GM12801 (cell line): Measurements from ENCODE around the gene MMP23B.

ENCODE experiments used
- TF ChIP-seq, protein P1 (sequence below): IDR thresholded peaks from one replicate; pipeline ENCODE4 v1.5.1; 2011; ENCODE audit warnings: control low read depth; ENCODE audit not compliant: insufficient read length; ENCODE audit errors: extremely low read depth

MMP23B gene

DNA sequence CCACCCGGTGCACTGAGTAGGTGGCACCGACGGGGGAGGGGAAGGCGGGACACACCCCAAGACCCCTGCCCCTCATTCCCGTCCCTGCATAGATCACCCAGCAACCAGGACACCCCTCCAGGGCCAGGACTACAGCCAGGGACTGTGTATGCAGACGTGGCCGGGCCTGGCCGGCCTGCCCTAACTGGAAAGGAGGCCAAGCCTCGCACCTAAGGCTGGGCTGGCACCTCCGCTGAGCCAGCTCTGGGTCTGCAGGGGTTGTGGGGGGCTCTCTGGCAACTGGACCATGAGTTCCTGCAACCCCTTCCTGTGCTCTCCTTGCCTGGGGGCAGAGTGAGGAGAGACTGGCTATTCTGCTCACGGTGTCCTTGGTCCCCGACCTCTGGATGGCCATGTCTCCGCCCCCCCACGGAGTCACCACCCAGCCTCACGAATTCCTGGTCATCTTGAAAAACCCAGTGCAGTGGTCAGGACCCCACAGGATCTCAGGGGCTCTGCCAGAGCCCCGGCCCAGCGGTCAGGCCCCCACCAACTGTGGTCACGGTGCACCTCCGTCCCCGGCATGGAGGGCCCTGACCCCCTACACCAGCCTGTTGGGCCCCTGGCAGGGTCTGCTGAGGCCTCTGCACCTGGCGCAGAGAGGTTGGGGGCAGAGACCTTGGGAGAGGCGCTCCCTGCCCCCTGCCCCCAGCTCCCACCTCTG is 31.0 kb upstream of the MMP23B start:
- TF ChIP-seq, protein P1, sequence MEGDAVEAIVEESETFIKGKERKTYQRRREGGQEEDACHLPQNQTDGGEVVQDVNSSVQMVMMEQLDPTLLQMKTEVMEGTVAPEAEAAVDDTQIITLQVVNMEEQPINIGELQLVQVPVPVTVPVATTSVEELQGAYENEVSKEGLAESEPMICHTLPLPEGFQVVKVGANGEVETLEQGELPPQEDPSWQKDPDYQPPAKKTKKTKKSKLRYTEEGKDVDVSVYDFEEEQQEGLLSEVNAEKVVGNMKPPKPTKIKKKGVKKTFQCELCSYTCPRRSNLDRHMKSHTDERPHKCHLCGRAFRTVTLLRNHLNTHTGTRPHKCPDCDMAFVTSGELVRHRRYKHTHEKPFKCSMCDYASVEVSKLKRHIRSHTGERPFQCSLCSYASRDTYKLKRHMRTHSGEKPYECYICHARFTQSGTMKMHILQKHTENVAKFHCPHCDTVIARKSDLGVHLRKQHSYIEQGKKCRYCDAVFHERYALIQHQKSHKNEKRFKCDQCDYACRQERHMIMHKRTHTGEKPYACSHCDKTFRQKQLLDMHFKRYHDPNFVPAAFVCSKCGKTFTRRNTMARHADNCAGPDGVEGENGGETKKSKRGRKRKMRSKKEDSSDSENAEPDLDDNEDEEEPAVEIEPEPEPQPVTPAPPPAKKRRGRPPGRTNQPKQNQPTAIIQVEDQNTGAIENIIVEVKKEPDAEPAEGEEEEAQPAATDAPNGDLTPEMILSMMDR = no peak

DNA sequence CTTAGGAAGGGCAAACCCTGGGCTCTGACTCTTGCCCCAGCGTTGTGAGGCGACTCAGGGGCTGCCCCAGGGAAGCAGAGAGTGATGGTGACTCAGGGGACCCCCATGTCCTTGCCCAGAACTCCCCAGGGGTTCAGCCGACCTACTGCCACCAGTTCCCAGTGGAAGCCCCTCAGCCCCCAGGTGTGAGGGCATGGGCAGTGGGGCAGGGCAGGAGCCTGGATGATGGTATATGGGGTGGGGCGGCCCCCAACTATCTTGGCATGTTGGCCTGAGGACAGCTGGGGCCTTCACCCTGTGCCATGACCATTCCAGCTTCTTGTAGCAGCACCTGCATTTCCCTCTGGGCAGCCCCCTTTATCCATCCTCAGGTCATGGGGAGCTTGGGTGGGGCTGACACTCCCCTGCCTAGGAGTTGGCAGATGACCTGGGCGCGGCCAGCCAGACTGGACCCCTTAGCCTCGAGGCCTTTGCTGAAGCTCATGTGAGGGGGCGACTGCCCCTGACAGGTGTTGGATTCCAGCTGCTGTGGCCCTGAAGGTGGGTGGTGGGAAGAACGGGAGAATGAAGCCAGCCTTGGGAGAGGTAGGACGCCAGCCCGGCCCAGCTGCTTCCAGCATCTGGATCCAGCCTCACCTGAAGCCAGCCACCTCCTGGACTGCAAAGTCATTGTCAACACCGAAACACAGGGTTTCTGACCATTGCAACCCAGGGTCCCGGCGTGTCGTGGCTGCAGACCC is 30.2 kb upstream of the MMP23B start:
- TF ChIP-seq, protein P1 = no peak

GRCh38 chr1:1602304-1602967 is 29.5 kb upstream of the MMP23B start:
- TF ChIP-seq, protein P1 = no peak

- TF ChIP-seq, protein P1 = no peak
Measured at GRCh38 chr1:1602968-1603506, 28.9 kb upstream of the MMP23B start.

DNA sequence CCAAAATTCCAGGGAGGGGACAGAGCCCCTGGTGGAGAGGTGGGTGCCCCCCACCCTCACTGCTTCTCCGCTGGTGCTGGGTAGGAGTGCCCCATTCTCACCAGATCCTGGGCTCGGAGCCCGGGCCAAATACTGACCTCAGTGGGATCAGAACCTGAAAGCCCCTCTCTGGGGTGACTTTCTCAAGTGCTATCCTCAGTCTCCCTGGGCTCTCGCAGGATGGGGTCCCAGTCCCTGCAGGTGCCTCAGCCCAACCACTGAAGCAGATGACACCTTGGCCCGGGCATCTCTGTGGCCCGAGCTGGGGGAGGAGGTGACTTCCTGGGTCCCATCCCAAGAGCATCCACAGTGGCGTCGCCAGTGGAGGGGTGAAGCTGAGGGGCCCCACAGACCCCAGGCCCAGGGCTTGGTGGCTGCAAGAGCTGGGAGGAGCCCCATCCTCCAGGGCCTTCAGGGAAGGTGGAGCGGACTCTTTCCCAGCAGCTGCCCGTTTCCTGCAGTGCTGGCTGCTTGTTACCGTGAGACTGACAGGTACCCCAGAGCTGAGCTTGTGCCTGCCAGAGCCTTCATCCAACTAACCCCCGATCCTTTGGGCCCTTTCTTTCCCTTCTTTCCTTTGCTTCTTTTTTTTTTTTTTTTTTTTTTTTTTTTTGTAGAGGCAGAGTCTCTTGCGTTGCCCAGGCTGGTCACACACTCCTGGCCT is 28.2 kb upstream of the MMP23B start:
- TF ChIP-seq, protein P1 = no peak

DNA sequence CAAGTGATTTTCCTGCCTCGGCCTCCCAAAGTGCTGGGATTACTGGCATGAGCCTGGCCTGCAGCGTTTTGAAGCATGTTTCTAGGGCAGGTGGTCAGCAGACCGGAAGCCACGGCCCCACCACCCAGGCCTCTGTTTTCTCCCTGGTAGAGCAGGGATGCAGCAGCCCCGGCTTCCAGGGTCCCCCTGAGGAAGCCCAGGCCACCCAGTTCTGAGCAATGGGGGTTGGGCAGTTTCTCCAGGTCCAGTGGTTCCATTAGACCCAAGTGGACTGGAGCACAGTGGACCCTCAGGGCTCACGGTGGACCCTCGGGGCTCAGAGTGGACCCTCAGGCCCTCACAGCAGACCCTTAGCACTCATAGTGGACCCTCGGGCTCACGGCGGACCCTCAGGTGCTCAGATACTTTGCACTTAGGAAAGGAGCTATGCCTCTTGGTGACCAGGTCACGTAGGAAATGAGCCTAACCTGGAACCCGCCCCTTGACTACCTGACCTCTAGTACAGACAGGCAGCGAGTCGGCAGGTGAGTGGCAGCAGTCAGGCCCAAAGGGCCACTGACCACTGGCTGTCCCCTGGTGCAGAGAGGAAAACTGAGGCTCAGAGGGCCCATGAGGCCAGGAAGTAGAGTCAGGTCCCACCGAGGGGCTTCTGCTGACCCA is 27.5 kb upstream of the MMP23B start:
- TF ChIP-seq, protein P1 = no peak
